ENCODE measurements around the gene ULK1.

ULK1 gene

DNA sequence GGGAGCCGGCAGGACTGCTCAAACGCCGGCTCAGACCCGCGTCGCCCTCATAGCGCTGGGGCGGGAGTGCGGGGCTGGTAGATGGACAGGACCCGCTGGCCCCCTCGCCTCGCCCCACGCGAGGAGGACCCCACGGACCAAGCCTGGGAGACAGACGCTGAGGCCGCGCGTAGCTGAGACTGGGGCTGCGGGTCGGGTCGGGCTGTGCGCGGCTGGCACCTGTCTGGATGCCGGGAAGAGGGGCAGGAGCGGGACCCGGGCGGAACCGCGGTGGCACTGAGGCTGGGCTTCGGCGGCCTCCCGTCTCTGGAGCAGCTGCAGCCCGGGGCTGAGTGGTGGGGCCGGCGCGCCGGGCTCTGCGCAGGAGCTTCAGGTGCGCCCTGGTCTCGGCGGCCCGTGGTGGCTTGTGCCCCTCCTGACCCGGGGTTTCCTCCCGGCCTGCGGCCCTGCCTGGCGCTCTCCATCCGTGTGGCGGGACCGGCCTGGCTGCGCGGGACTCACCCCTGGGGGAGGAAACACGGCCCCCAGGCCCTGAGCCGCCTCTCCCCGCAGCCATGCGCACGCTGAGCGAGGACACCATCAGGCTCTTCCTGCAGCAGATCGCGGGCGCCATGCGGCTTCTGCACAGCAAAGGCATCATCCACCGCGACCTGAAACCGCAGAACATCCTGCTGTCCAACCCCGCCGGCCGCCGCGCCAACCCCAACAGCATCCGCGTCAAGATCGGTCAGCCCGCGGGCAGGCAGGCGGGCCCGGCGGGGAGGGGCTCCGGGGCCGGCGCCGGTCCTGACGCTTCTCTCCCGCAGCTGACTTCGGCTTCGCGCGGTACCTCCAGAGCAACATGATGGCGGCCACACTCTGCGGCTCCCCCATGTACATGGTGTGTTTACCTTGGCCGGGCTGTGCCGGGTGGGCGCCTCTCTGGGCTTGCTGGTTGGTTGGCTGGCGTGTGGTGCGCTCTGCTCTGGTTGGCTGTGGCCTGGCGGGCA, 14.0 kb downstream of the ULK1 start:
- H3K79me2 ChIP-seq (ENCODE audit: control insufficient read depth, low read length): no peaks in the 10 kb centered on the region
- H3F3A ChIP-seq (ENCODE audit: control insufficient read depth, insufficient read depth): no peaks in the 10 kb centered on the region
- H3K4me3 ChIP-seq (ENCODE audit: low read length): no peak overlapping the region
- H4K20me1 ChIP-seq (ENCODE audit: control insufficient read depth, insufficient read depth, low read depth, low read length): 0 out of 2 replicates have a peak, but pooled peaks cover 3% of the 10 kb centered on the region
- no peaks in the 10 kb centered on the region for H3K4me1 ChIP-seq (ENCODE audit: control insufficient read depth, low read length)
- no peaks in the 10 kb centered on the region for H3K9me3 ChIP-seq (ENCODE audit: control insufficient read depth, insufficient read depth, low read length)
- TF ChIP-seq, protein P1, sequence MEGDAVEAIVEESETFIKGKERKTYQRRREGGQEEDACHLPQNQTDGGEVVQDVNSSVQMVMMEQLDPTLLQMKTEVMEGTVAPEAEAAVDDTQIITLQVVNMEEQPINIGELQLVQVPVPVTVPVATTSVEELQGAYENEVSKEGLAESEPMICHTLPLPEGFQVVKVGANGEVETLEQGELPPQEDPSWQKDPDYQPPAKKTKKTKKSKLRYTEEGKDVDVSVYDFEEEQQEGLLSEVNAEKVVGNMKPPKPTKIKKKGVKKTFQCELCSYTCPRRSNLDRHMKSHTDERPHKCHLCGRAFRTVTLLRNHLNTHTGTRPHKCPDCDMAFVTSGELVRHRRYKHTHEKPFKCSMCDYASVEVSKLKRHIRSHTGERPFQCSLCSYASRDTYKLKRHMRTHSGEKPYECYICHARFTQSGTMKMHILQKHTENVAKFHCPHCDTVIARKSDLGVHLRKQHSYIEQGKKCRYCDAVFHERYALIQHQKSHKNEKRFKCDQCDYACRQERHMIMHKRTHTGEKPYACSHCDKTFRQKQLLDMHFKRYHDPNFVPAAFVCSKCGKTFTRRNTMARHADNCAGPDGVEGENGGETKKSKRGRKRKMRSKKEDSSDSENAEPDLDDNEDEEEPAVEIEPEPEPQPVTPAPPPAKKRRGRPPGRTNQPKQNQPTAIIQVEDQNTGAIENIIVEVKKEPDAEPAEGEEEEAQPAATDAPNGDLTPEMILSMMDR (IDR thresholded peaks at IDR 0.05; ENCODE audit: low read depth, low read length, poor library complexity, severe bottlenecking): no peak
- no peak for TF ChIP-seq EZH2phosphoT487 (IDR thresholded peaks at IDR 0.05; ENCODE audit: borderline replicate concordance, low read length)
- no peak overlapping the region for H3K4me2 ChIP-seq (ENCODE audit: low read length)
- no peak overlapping the region for H3K27ac ChIP-seq (ENCODE audit: low read depth, low read length)
- H3K36me3 ChIP-seq (ENCODE audit: control insufficient read depth, low read length): no peaks in the 10 kb centered on the region
- H3K9me2 ChIP-seq (replicated peaks; ENCODE audit: control insufficient read depth, low read length): no peaks in the 10 kb centered on the region
- H3K27me3 ChIP-seq (ENCODE audit: control insufficient read depth, low read length): no peaks in the 10 kb centered on the region

DNA sequence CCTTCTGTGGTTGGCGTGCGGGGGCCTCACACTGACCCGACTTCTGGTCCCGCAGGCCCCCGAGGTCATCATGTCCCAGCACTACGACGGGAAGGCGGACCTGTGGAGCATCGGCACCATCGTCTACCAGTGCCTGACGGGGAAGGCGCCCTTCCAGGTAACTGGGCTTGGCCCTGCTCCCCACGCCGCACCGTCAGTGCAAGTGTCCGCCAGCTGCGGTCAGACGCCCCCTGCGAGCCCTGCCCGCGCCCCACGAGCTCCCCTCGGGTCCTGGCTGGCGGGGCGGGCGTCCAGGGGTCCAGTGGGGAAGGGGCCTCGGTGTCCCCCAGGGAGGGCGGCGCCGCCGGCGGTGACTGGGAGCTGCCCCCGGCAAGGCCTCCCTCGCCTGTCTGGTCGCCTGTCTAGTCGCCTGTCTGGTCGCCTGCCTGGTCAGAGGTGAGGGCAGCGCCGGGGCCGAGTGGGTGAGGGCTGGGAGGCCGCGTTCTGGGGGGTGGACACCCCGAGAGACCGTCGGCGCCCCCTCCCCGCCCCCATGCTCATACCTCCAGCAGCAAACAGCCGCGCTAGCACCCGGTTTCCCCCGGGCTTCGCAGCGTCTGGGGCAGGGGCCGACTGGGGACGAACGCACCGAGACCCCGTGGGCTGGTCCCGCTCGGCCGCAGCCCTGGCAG, 14.8 kb downstream of the ULK1 start:
- TF ChIP-seq, protein P1 (IDR thresholded peaks at IDR 0.05; ENCODE audit: low read depth, low read length, poor library complexity, severe bottlenecking): no peak
- TF ChIP-seq EZH2phosphoT487 (IDR thresholded peaks at IDR 0.05; ENCODE audit: borderline replicate concordance, low read length): no peak
- Histone ChIP-seq H3K4me3 (ENCODE audit: low read length) (no peak overlapping the region), H3K4me1 (ENCODE audit: control insufficient read depth, low read length) (no peaks in the 10 kb centered on the region), H3K9me3 (ENCODE audit: control insufficient read depth, insufficient read depth, low read length) (no peaks in the 10 kb centered on the region), H3K9me2 (replicated peaks; ENCODE audit: control insufficient read depth, low read length) (no peaks in the 10 kb centered on the region), H3K36me3 (ENCODE audit: control insufficient read depth, low read length) (no peaks in the 10 kb centered on the region), H3K27me3 (ENCODE audit: control insufficient read depth, low read length) (no peaks in the 10 kb centered on the region), H3K79me2 (ENCODE audit: control insufficient read depth, low read length) (no peaks in the 10 kb centered on the region), H3K27ac (ENCODE audit: low read depth, low read length) (no peak overlapping the region), H3F3A (ENCODE audit: control insufficient read depth, insufficient read depth) (no peaks in the 10 kb centered on the region), H4K20me1 (ENCODE audit: control insufficient read depth, insufficient read depth, low read depth, low read length) (0 out of 2 replicates have a peak, but pooled peaks cover 3% of the 10 kb centered on the region), H3K4me2 (ENCODE audit: low read length) (no peak overlapping the region)

DNA sequence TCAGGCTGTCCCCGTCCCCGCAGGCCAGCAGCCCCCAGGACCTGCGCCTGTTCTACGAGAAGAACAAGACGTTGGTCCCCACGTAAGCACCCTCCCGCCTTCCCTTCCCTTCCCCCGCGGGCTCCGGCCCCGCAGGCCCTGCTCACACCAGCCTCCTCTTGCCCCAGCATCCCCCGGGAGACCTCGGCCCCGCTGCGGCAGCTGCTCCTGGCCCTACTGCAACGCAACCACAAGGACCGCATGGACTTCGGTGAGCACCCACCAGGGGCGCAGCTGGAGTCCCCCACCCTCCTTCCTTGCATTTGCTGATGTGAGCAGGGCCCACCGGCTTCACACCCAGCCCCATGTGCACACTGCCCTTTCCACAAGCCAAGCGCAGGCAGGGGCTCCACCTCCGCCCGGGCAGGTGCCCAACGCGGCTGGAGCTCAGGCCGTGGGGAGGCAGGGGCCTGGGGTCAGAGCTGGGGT, 15.4 kb downstream of the ULK1 start:
- no peak overlapping the region for H3K4me3 ChIP-seq (ENCODE audit: low read length)
- H3K36me3 ChIP-seq (ENCODE audit: control insufficient read depth, low read length): no peaks in the 10 kb centered on the region

More for the DNA sequence above, 15.4 kb downstream of the ULK1 start:
- Histone ChIP-seq H3K79me2 (ENCODE audit: control insufficient read depth, low read length) (no peaks in the 10 kb centered on the region), H4K20me1 (ENCODE audit: control insufficient read depth, insufficient read depth, low read depth, low read length) (no peaks in the 10 kb centered on the region), H3K9me3 (ENCODE audit: control insufficient read depth, insufficient read depth, low read length) (no peaks in the 10 kb centered on the region), H3K27me3 (ENCODE audit: control insufficient read depth, low read length) (no peaks in the 10 kb centered on the region), H3K9me2 (replicated peaks; ENCODE audit: control insufficient read depth, low read length) (no peaks in the 10 kb centered on the region), H3K4me2 (ENCODE audit: low read length) (no peak overlapping the region), H3K4me1 (ENCODE audit: control insufficient read depth, low read length) (no peaks in the 10 kb centered on the region), H3F3A (ENCODE audit: control insufficient read depth, insufficient read depth) (no peaks in the 10 kb centered on the region), H3K27ac (ENCODE audit: low read depth, low read length) (no peak overlapping the region)
- no peak for TF ChIP-seq EZH2phosphoT487 (IDR thresholded peaks at IDR 0.05; ENCODE audit: borderline replicate concordance, low read length)
- TF ChIP-seq, protein P1 (IDR thresholded peaks at IDR 0.05; ENCODE audit: low read depth, low read length, poor library complexity, severe bottlenecking): no peak
